ENCODE results near the gene AOPEP. TPM values are rescaled to one million over a fixed set of nuclear protein-coding genes. Genes with fewer than 3 reads are reported as not detected.

AOPEP gene
- polyA plus RNA-seq, 4 donors = 50.1 to 59.7 (median 54.1) TPM

GRCh38 chr9:94907264-94907936 lies 180.9 kb downstream of the AOPEP start:
- DNase-seq (ENCODE audit: low read depth in 4 of 4, low spot score in 2 of 4) = no peak

GRCh38 chr9:94908011-94908563 lies 181.6 kb downstream of the AOPEP start:
- no peak for DNase-seq (ENCODE audit: low read depth in 4 of 4, low spot score in 2 of 4)

GRCh38 chr9:94908583-94909249 lies 182.2 kb downstream of the AOPEP start:
- DNase-seq (ENCODE audit: low read depth in 4 of 4, low spot score in 2 of 4) = no peak

GRCh38 chr9:94909250-94909894 lies 182.9 kb downstream of the AOPEP start:
- DNase-seq (ENCODE audit: low read depth in 4 of 4, low spot score in 2 of 4) = no peak

- no peak for DNase-seq (ENCODE audit: low read depth in 4 of 4, low spot score in 2 of 4)
Measured at GRCh38 chr9:94909965-94910730, 183.6 kb downstream of the AOPEP start.

- no peak for DNase-seq (ENCODE audit: low read depth in 4 of 4, low spot score in 2 of 4)
Measured at GRCh38 chr9:94911211-94911610, 184.7 kb downstream of the AOPEP start.

- no peak for DNase-seq (ENCODE audit: low read depth in 4 of 4, low spot score in 2 of 4)
Measured at GRCh38 chr9:94911986-94912635, 185.6 kb downstream of the AOPEP start.

- no peak for DNase-seq (ENCODE audit: low read depth in 4 of 4, low spot score in 2 of 4)
Measured at GRCh38 chr9:94912700-94913249, 186.3 kb downstream of the AOPEP start.

GRCh38 chr9:94913550-94913949 lies 187.1 kb downstream of the AOPEP start:
- no peak for DNase-seq (ENCODE audit: low read depth in 4 of 4, low spot score in 2 of 4)

- DNase-seq (ENCODE audit: low read depth in 4 of 4, low spot score in 2 of 4) = no peak
Measured at GRCh38 chr9:94915476-94916450, 189.3 kb downstream of the AOPEP start.

- DNase-seq (ENCODE audit: low read depth in 4 of 4, low spot score in 2 of 4) = no peak
Measured at GRCh38 chr9:94916956-94917355, 190.5 kb downstream of the AOPEP start.

- DNase-seq (ENCODE audit: low read depth in 4 of 4, low spot score in 2 of 4) = no peak
Measured at GRCh38 chr9:94918038-94918753, 191.7 kb downstream of the AOPEP start.

- DNase-seq (ENCODE audit: low read depth in 4 of 4, low spot score in 2 of 4) = no peak
Measured at GRCh38 chr9:94919376-94920098, 193.0 kb downstream of the AOPEP start.

- DNase-seq (ENCODE audit: low read depth in 4 of 4, low spot score in 2 of 4) = no peak
Measured at GRCh38 chr9:94920420-94921091, 194.1 kb downstream of the AOPEP start.

- no peak for DNase-seq (ENCODE audit: low read depth in 4 of 4, low spot score in 2 of 4)
Measured at GRCh38 chr9:94921092-94921471, 194.6 kb downstream of the AOPEP start.

- DNase-seq (ENCODE audit: low read depth in 4 of 4, low spot score in 2 of 4) = no peak
Measured at GRCh38 chr9:94921656-94922055, 195.2 kb downstream of the AOPEP start.

GRCh38 chr9:94922098-94922607 lies 195.7 kb downstream of the AOPEP start:
- no peak for DNase-seq (ENCODE audit: low read depth in 4 of 4, low spot score in 2 of 4)

Data from left renal cortex interstitium (tissue), 4 donors.